HepG2 (cell line): ENCODE data around the gene NYAP1. TPM values are rescaled to one million over a fixed set of nuclear protein-coding genes. Genes with fewer than 3 reads are reported as not detected.

Source experiments
- ATF4 ChIP-seq, 2 experiments: fragments of 450-650 bp in 1 of 2; sonication (generic) in 1 of 2; formaldehyde crosslinking; IDR thresholded peaks; 2 replicates each; pipeline versions ENCODE4 v1.5.0 to v1.8.0; 2020 to 2022; ENCODE audit warnings: mild to moderate bottlenecking in 1 of 2, missing genetic modification reagents in 1 of 2
- BORCS8-MEF2B ChIP-seq: sonication (generic); formaldehyde crosslinking; IDR thresholded peaks from 2 replicates; pipeline ENCODE4 v1.8.0; 2022; ENCODE audit warnings: mild to moderate bottlenecking, missing genetic modification reagents
- CBX5 ChIP-seq: sonication (generic); formaldehyde crosslinking; IDR thresholded peaks from 2 replicates; pipeline ENCODE4 v1.4.0; 2020; ENCODE audit warnings: missing genetic modification reagents, borderline replicate concordance
- IKZF5 ChIP-seq: IDR thresholded peaks from 2 replicates; pipeline ENCODE4 v1.6.1; 2018; ENCODE audit warnings: missing genetic modification reagents, mild to moderate bottlenecking, missing compliant biosample characterization
- JARID2 ChIP-seq: sonication (generic); formaldehyde crosslinking; IDR thresholded peaks from 2 replicates; pipeline ENCODE4 v1.8.1; 2023; ENCODE audit warnings: missing genetic modification reagents, inconsistent platforms; ENCODE audit not compliant: insufficient replicate concordance
- NFYB ChIP-seq: sonication (generic); formaldehyde crosslinking; IDR thresholded peaks from 2 replicates; pipeline ENCODE4 v1.4.0; 2020; ENCODE audit warnings: missing genetic modification reagents
- PBX2 ChIP-seq: IDR thresholded peaks from 2 replicates; pipeline ENCODE4 v1.6.1; 2016; ENCODE audit warnings: control low read depth
- POGZ ChIP-seq: sonication (generic); formaldehyde crosslinking; IDR thresholded peaks from 2 replicates; pipeline ENCODE4 v1.4.0; 2020; ENCODE audit warnings: mild to moderate bottlenecking, missing genetic modification reagents
- ZNF75D ChIP-seq: sonication (generic); formaldehyde crosslinking; IDR thresholded peaks from 2 replicates; pipeline ENCODE4 v1.8.1; 2023; ENCODE audit warnings: missing genetic modification reagents, mild to moderate bottlenecking, borderline replicate concordance
- polyA plus RNA-seq, 8 experiments: library from polyadenylated mRNA; depleted of rRNA in 3 of 8; stranded (reverse) in 7 of 8; unstranded in 1 of 8; fragments of >200 nt; fragmentation: Illumina TruSeq in 4 of 8; extraction: Trizol in 4 of 8; gene quantifications; 2 replicates each; pipeline versions ENCODE4 v1.2.1 to v1.2.3, GENCODE V29; 2011 to 2016; ENCODE audit warnings: low read depth in 4 of 8, missing spikeins in 1 of 8, mixed read lengths in 1 of 8; ENCODE audit not compliant: insufficient read depth in 1 of 8
- total RNA-seq, 5 experiments: library from RNA; depleted of rRNA; stranded (reverse); fragments of >200 nt; fragmentation: Illumina TruSeq; extraction: Trizol; gene quantifications; 2 replicates each; pipeline ENCODE4 v1.2.3, GENCODE V29; 2016; ENCODE audit warnings: low read depth in 1 of 5
- TF ChIP-seq, protein P1 (sequence below), 2 experiments: sonication (generic) in 1 of 2; formaldehyde crosslinking in 1 of 2; IDR thresholded peaks; 2 replicates each; pipeline versions ENCODE4 v1.5.1 to v1.6.1; 2011 to 2020; ENCODE audit warnings: borderline replicate concordance in 1 of 2, low read depth in 1 of 2, low read length in 1 of 2, mild to moderate bottlenecking in 1 of 2, missing genetic modification reagents in 1 of 2, moderate library complexity in 1 of 2

NYAP1 gene
- total and polyA plus RNA-seq, 2 of the 13 experiments (the other 11 are each of a cell fraction or from before 2014, with no cell fraction given), result 0.15 to 0.46 TPM

DNA sequence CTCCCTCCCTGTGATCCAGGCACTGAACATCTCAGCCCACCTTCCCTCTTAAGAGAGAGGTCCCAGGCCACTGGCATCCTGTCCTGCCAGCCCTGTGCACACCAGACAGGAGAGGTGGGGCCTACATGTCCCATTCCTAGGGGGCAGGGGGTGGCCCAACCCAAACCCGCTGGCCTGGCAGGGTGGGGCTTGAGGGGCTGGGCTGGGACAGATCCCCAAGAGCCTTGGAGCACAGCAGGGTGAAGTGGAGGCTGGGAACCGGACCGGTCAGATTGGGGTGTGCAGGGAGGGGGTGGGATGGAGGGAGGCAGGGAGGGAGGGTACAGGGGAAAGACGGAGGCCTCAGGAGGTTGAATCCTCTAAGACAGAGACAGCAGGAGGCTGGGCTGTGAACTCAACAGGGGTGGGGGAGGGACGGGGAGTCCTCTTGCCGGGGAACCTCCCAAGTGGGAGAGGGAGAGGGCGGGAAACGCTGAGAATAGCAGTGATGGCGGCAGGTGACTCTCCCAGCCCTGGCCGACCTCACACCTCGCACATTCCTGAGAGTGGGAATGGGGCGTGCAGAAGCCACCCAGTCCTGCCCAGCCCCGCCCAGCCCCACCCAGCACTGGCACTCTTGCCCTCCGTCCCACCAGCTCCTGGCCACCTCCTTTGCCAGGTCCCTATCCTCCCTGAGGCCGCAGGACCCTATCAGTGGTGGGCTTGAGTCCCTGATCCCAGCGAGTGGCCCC lies 11.4 kb upstream of the NYAP1 start (continued):
- TF ChIP-seq PBX2 (CRISPR knock-in tag) (no peak), BORCS8-MEF2B (CRISPR knock-in tag) (no peak), ZNF75D (CRISPR knock-in tag) (no peak), CBX5 (CRISPR knock-in tag) (no peak), IKZF5 (CRISPR knock-in tag) (no peak), NFYB (CRISPR knock-in tag) (no peak), POGZ (CRISPR knock-in tag) (no peak), JARID2 (CRISPR knock-in tag) (no peak), ATF4 (CRISPR knock-in tag; IDR thresholded peaks at IDR 0.05) (no peak)
- TF ChIP-seq, protein P1, sequence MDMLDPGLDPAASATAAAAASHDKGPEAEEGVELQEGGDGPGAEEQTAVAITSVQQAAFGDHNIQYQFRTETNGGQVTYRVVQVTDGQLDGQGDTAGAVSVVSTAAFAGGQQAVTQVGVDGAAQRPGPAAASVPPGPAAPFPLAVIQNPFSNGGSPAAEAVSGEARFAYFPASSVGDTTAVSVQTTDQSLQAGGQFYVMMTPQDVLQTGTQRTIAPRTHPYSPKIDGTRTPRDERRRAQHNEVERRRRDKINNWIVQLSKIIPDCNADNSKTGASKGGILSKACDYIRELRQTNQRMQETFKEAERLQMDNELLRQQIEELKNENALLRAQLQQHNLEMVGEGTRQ (IDR thresholded peaks at IDR 0.05; ENCODE audit: low read depth, low read length), result no peak
- TF ChIP-seq, protein P1 (CRISPR knock-in tag; IDR thresholded peaks at IDR 0.05; ENCODE audit: borderline replicate concordance), result no peak
